GM12864 (cell line): ENCODE results near the gene MACROD2.

Experiments used
- DNase-seq: peaks from one replicate; pipeline ENCODE4 v3.0.0-alpha.2; 2011; ENCODE audit warnings: low read depth
- H3K4me3 ChIP-seq: 2 replicates; pipeline ENCODE4 v1.5.1; 2011; ENCODE audit warnings: mild to moderate bottlenecking, low read depth, low read length, control low read depth
- CTCF ChIP-seq: IDR thresholded peaks from 2 replicates; pipeline ENCODE4 v1.5.1; 2011; ENCODE audit warnings: low read depth, mild to moderate bottlenecking, moderate library complexity, low read length, control low read depth, inconsistent platforms; ENCODE audit errors: missing control alignments

The MACROD2 gene

DNA sequence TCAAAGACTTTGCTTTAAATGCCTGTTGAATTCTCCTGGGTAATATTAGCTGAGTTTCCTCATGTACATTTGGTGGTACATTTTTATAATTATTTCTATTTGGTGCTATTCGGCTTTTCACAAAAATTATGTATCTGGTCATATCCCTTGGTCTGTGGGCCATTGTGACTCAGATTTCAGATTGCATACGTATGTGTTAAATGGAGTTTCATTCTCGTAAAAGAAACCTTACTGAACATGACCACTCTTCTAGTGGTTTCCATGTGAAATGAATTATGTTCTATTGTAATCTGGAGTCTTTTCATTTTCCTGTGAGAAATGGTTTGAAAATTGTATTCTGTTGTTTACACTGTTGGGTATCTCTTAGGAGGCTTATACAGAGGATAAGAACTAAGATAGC is 728.3 kb downstream of the MACROD2 start:
- no peak for DNase-seq
- TF ChIP-seq CTCF, result no peak
- no peak overlapping the region for H3K4me3 ChIP-seq

DNA sequence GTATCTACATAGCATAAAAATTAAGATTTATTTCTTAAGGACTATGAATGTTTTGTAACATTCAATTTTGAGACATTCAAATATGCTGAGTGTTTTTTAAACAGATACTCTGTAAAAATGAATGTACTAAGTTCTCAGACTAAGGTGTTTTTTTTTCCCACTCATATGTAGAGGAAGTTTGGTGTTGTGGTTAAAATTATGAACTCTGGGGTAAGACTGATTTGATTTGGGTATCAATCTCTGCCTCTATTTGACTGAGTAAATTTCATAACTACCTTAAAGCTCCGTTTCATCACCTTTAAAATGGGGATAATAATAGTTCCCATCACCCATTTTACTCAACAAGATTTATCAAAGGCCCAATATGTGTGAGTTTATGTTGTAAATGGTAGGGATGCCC is 728.7 kb downstream of the MACROD2 start:
- no peak for DNase-seq
- H3K4me3 ChIP-seq, result no peak overlapping the region
- no peak for TF ChIP-seq CTCF

DNA sequence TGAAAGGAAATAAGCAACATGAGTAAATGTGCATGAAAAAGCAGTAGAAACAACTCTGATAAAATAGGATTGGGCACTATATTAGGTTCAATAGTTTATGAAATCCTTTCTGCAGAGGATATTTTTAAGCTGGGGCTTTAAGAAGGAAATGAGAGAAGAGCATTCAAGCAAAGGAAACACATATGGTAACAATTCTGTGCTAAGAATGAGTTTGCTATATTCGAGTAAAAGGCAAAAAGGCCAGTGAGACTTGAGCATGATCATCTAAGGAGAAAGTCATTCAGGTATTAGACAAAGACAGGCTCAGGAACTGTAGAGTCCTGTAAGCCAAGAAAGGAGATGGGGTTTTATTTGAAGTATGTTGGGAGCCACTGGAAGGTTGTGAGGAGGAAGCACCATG is 729.2 kb downstream of the MACROD2 start:
- H3K4me3 ChIP-seq, result no peak overlapping the region
- no peak for TF ChIP-seq CTCF
- no peak for DNase-seq

DNA sequence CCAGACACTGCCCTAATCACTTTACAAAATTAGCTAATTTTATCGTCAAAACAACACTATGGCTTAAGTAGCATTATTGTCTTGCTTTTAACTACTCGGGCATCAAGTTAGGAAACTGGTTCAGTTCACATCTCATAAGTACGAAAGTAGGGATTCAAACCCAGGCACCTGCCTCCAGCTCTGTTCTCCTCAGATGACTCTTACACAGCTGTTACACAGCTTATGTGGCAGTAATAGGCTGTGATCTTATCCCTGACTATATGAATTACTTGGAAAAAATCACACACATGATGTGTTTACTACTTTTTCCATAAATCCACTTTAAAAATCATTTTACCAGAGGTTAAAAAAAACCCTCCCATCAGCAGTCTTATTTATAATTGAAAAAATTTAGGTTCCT is 731.3 kb downstream of the MACROD2 start:
- H3K4me3 ChIP-seq, result no peak overlapping the region
- no peak for DNase-seq
- TF ChIP-seq CTCF, result no peak

- DNase-seq, result no peak
- TF ChIP-seq CTCF, result no peak
- H3K4me3 ChIP-seq, result no peak overlapping the region
Observed at GRCh38 chr20:14727485-14728150, 732.3 kb downstream of the MACROD2 start.

DNA sequence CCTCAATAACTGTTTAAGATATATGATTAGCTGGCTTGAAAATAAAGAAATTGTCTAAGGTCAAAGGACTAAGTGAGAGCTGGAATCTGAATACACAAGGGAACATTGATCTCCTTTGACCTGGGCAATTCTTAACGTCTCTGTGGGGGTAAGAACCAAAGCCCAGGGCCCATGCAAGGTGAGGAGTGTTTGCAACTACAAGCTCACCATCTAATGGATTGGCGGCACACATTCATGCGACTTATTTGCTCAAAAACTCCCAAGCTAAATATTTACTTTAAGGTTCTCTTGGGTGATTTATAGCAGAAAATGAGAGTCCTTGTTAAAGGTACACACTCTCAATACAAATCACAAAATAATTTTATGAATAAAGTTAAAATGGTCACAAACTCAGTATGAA is 734.1 kb downstream of the MACROD2 start:
- H3K4me3 ChIP-seq, result no peak overlapping the region
- no peak for TF ChIP-seq CTCF
- DNase-seq, result no peak

- no peak for TF ChIP-seq CTCF
- H3K4me3 ChIP-seq, result no peak overlapping the region
- DNase-seq, result no peak
Observed at GRCh38 chr20:14732343-14732742, 737.0 kb downstream of the MACROD2 start.
